GM21390 (cell line): Measurements from ENCODE around the gene PAPOLA.
"Not testable (repeated sequence)": the region's sequence is repeated elsewhere in the genome, so short reads cannot be mapped to it uniquely, and the experiment has no call there.

Experiments
- ATAC-seq: cut with Tn5 transposase; IDR thresholded peaks from one replicate; pipeline ENCODE4 v1.9.1; 2021; ENCODE audit not compliant: unreplicated experiment

The PAPOLA gene

GRCh38 chr14:96502621-96503305 is 581 bp downstream of the PAPOLA start:
- ATAC-seq = peak; percentile 29

- ATAC-seq = no peak
Observed at GRCh38 chr14:96503306-96503679, 1.1 kb downstream of the PAPOLA start.

GRCh38 chr14:96504353-96504752 is 2.2 kb downstream of the PAPOLA start:
- ATAC-seq = not testable (repeated sequence)

GRCh38 chr14:96507723-96508122 is 5.5 kb downstream of the PAPOLA start:
- ATAC-seq = no peak

- ATAC-seq = no peak
Observed at GRCh38 chr14:96508900-96509299, 6.7 kb downstream of the PAPOLA start.

GRCh38 chr14:96509457-96510090 is 7.4 kb downstream of the PAPOLA start:
- peak; percentile 44 for ATAC-seq

- no peak for ATAC-seq
Observed at GRCh38 chr14:96511146-96511545, 9.0 kb downstream of the PAPOLA start.

GRCh38 chr14:96511667-96512066 is 9.5 kb downstream of the PAPOLA start:
- ATAC-seq = no peak

GRCh38 chr14:96512122-96512521 is 9.9 kb downstream of the PAPOLA start:
- ATAC-seq = no peak

- ATAC-seq = no peak
Observed at GRCh38 chr14:96512602-96513397, 10.6 kb downstream of the PAPOLA start.

GRCh38 chr14:96514694-96515093 is 12.5 kb downstream of the PAPOLA start:
- ATAC-seq = peak; percentile 69

- ATAC-seq = no peak
Observed at GRCh38 chr14:96515731-96516130, 13.5 kb downstream of the PAPOLA start.

- no peak for ATAC-seq
Observed at GRCh38 chr14:96516351-96516750, 14.2 kb downstream of the PAPOLA start.

- peak; percentile 75 for ATAC-seq
Observed at GRCh38 chr14:96519970-96520369, 17.8 kb downstream of the PAPOLA start.

GRCh38 chr14:96525452-96525851 is 23.3 kb downstream of the PAPOLA start:
- no peak for ATAC-seq

- no peak for ATAC-seq
Observed at GRCh38 chr14:96532632-96533031, 30.4 kb downstream of the PAPOLA start.

- ATAC-seq = no peak
Observed at GRCh38 chr14:96536807-96537206, 34.6 kb downstream of the PAPOLA start.

GRCh38 chr14:96538097-96538989 is 36.2 kb downstream of the PAPOLA start:
- no peak for ATAC-seq

- ATAC-seq = no peak
Observed at GRCh38 chr14:96538990-96539317, 36.8 kb downstream of the PAPOLA start.

GRCh38 chr14:96554315-96554910 is 52.2 kb downstream of the PAPOLA start:
- ATAC-seq = no peak

- ATAC-seq = no peak
Observed at GRCh38 chr14:96559571-96559970, 57.4 kb downstream of the PAPOLA start.
